Activated T-cell treated with anti-CD3 and anti-CD28 coated beads, Interleukin-2, amount 50 U/mL, for 48 hours (primary cell): ENCODE results near the gene MCRIP1.

Experiments used
- DNase-seq, 2 experiments: peaks; one replicate each; pipeline ENCODE4 v3.0.0-alpha.2; 2020

MCRIP1 gene

GRCh38 chr17:81802856-81803643 is 30.0 kb downstream of the MCRIP1 start:
- DNase-seq, result no peak

GRCh38 chr17:81802048-81802758 is 30.9 kb downstream of the MCRIP1 start:
- DNase-seq, result no peak

- no peak for DNase-seq
Measured at GRCh38 chr17:81801327-81801726, 31.8 kb downstream of the MCRIP1 start.

GRCh38 chr17:81794509-81794908 is 38.6 kb downstream of the MCRIP1 start:
- DNase-seq, result no peak

- DNase-seq, result no peak
Measured at GRCh38 chr17:81794074-81794476, 39.0 kb downstream of the MCRIP1 start.

- no peak for DNase-seq
Measured at GRCh38 chr17:81792675-81793615, 40.1 kb downstream of the MCRIP1 start.
